NCI-H526 (cell line): ENCODE results near the gene RYR1.
"Not testable (repeated sequence)": the region's sequence is repeated elsewhere in the genome, so short reads cannot be mapped to it uniquely, and the experiment has no call there.

ENCODE experiments used
- DNase-seq, 2 experiments: peaks; one replicate each; lab custom pipeline; 2025; lab: John Stamatoyannopoulos, UW

Gene RYR1

DNA sequence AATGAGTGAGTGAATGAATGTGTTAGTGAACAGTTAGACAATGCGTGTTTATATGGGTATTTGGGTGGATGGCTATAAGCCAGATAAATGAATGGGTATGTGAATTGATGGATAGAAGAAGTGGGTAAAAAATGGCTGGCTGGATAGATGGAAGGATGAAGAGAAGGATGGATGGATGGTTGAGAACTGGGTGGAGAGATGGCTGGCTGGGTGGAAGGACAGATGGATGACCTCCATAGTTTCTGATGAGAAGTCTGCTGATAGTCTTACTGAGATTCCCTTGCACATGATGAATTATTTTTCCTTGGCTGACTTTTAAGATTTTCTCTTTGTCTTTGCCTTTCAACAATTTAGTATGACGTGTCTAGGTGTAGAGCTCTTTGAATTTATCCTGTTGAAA is 57.4 kb downstream of the RYR1 start:
- DNase-seq = no peak

DNA sequence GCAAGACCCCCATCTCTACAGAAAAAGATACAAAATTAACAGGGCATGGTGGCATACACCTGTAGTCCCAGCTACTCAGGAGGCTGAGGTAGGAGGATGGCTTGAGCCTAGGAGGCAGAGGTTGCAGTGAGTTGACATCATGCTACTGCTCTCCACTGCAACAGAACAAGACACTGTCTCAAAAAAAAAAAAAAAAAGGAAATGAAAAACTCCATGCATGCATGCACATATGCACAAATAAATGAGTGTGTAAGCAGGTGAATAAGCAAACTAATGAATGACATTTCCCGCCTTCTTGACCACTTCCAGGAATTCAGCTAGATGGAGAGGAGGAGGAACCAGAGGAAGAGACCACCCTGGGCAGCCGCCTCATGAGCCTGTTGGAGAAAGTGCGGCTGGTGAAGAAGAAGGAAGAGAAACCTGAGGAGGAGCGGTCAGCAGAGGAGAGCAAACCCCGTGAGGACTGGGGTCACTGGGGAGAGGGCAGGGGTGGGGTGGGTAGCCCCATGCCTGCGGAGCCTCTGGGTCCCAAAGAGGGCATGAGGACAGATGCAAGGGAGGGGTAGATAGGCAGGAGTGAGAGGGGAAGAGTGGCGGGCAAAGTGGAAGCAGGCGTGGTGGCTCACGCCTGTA is 58.8 kb downstream of the RYR1 start:
- no peak for DNase-seq

DNA sequence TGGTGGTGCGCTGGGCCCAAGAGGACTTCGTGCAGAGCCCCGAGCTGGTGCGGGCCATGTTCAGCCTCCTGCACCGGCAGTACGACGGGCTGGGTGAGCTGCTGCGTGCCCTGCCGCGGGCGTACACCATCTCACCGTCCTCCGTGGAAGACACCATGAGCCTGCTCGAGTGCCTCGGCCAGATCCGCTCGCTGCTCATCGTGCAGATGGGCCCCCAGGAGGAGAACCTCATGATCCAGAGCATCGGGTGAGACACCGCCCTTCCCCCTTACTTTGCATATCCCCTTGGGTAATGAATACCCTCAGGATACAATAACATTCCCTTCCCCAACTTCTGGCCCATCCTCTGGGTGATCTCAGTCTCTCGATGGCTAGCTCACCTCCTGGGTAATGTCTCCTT is 60.9 kb downstream of the RYR1 start:
- DNase-seq = peak in 1 of 2 experiments; percentile 69

DNA sequence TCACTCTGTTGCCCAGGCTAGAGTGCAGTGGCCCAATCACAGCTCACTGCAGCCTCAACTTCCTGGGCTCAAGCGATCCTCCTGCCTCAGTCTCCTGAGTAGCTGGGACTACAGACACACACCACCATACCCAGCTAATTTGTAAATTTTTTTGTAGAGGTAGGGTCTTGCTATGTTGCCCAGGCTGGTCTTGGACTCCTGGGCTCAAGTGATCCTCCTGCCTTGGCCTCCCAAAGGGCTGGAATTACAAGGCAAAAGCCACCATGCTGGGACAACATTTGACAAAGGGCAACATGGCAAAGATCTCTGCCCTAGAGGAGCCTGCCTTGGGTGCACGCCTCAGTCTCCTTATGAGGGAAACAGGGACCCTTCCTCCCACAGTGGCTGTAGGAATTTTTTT is 61.9 kb downstream of the RYR1 start:
- not testable (repeated sequence) for DNase-seq

DNA sequence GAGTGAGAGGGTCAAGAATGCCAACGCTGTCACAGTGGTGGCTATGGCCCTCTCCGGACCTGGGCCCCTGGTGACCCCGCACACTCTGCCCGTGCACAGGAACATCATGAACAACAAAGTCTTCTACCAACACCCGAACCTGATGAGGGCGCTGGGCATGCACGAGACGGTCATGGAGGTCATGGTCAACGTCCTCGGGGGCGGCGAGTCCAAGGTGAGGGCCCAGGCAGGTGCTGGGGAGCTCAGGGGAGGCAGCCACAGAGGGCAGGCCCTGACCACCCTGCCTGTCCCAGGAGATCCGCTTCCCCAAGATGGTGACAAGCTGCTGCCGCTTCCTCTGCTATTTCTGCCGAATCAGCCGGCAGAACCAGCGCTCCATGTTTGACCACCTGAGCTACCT is 62.6 kb downstream of the RYR1 start:
- no peak for DNase-seq

DNA sequence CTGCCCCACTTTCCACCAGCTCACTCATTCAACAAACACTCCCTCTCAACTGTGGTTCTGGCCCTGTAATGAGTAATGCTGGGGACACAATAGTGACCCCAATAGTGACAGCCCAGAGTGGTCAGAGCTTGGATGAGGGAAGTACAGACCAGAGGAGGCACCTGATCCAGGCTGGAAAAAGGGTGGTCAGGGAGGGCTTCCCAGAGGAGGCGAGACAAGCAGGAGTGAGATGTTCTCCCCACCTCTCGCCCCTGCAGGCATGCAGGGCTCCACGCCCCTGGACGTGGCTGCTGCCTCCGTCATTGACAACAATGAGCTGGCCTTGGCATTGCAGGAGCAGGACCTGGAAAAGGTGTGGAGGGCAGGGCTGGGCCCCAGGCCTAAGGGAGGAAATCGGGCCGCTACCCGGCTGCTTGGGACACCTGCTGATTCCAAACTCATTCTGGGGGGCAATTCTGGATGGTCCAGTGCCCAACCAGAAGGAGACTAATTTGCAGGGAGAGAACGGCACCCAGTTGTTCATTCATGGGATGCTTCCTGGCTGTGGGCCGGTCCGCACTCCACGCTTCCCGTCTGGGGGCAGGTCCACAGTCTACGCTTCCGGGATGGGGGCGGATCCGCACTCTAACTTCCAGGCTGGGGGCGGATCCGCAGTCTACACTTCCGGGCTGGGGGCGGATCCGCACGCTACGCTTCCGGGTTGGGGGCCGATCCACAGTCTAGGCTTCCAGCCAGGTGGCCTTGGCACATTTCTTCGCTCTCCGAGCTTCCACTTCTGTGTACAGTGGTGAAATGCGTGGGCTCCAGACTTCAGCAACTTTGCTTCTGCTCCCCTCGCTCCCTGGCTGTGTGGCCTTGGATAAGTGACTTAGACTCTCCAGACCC is 63.4 kb downstream of the RYR1 start:
- no peak for DNase-seq

DNA sequence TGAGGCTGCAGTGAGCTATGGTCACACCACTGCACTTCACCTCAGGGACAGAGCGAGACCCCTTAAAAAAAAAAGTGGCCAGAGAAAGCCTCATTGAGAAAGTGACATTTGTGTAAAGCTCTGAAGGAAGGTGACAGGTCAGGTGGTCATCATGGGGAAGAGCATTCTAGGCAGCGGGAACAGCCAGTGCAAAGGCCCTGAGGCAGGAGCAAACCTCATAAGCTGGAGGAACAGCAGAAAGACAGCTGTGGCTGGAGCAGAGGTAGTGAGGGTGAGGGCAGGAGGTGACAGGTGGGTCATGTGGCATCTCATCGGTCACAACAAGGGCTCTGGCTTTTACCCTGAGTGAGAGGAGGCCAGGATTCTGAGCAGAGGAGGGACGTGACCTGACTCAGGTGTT is 64.4 kb downstream of the RYR1 start:
- DNase-seq = no peak

DNA sequence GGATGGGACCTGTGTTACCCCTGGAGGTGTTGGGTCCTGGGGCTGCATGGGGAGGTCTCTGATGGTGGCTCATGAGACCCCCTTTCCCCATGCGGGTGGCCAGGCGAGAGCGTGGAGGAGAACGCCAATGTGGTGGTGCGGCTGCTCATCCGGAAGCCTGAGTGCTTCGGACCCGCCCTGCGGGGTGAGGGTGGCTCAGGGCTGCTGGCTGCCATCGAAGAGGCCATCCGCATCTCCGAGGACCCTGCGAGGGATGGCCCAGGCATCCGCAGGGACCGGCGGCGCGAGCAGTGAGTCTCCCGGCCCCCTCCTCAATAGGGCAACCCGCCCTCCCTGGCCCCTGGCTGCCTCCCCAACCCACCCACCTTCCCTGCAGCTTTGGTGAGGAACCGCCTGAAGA is 66.0 kb downstream of the RYR1 start:
- no peak for DNase-seq

DNA sequence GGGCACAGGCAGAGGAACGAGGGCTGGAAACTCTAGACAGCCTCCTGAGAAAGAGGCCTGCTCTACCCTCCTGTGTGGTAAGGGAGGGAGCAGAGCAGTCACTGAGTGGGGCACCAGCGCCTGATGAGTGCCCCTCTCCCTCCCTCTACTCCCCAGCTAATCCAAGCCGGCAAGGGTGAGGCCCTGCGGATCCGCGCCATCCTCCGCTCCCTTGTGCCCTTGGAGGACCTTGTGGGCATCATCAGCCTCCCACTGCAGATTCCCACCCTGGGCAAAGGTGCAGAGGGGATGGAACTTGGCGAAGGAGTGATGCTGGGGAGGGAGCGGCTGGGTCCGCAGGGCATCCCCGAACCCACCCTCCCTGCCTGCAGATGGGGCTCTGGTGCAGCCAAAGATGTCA is 67.0 kb downstream of the RYR1 start:
- no peak for DNase-seq

DNA sequence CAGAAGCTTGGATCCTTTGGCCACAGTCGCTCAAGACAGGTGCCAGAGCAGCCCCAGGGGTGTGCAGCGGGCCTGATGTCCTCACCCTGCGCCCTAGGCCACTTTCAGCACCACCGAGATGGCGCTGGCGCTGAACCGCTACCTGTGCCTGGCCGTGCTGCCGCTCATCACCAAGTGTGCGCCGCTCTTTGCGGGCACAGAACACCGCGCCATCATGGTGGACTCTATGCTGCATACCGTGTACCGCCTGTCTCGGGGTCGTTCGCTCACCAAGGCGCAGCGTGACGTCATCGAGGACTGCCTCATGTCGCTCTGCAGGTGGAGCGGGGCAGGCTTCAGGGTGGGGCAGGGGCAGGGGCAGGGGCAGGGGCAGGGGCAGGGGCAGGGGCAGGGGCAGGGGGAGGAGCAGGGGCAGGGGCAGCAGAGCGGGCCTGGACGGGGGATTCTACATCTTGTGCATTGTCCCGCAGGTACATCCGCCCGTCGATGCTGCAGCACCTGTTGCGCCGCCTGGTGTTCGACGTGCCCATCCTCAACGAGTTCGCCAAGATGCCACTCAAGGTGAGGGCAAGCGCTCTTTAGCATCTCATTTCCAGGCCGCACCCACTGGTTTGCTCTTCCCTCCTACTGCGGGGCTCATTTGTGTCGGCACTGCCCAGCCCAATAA is 69.1 kb downstream of the RYR1 start:
- DNase-seq = no peak

DNA sequence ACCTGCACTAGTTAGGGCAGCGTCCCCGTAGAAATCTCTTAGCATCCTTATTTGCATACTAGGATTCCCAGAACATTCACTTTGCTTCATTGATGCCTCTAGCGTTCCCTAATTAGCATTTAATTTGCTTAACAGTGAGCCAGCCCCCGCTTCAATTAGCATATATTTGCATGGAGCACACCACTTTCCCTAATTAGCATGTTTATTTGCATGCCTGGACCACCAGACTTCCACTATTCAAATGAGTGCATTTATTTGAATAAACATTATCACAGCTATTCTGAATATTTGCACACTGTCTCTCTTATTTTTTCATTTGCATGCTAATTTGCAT is 69.6 kb downstream of the RYR1 start:
- DNase-seq = peak; percentile 79 to 89

DNA sequence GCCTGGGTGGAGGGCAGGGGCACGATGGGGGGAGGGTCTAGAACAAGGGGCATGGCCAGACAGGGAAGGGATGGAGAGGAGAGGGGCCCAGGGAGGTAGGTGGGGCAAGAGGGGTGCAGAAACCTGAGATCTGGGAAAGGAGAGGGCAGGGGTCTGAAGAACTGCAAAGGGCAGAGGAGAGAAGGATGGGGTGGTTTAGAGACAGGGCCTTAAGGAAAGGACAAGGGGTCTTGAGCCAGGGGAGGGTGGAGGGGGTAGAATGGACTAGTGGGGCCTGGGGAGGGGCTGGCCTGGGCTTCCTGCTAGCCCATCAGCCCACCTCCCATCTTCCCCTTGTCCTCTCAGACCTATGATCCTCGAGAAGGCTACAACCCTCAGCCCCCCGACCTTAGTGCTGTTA is 72.5 kb downstream of the RYR1 start:
- DNase-seq = no peak

DNA sequence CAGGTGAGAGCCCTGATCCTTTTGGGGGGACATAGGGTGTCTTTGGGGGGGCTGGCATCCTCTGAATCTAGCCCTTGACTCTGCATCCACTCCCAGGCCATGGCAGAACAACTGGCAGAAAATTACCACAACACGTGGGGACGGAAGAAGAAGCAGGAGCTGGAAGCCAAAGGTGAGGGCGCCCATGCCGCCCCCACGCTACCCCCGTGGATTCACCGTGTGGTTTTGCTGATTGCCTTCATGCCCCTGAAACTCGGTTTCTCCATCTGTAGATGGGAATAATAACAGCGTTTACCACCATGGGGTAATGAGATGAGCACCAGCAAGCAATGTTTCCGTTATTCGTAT is 72.9 kb downstream of the RYR1 start:
- no peak for DNase-seq

DNA sequence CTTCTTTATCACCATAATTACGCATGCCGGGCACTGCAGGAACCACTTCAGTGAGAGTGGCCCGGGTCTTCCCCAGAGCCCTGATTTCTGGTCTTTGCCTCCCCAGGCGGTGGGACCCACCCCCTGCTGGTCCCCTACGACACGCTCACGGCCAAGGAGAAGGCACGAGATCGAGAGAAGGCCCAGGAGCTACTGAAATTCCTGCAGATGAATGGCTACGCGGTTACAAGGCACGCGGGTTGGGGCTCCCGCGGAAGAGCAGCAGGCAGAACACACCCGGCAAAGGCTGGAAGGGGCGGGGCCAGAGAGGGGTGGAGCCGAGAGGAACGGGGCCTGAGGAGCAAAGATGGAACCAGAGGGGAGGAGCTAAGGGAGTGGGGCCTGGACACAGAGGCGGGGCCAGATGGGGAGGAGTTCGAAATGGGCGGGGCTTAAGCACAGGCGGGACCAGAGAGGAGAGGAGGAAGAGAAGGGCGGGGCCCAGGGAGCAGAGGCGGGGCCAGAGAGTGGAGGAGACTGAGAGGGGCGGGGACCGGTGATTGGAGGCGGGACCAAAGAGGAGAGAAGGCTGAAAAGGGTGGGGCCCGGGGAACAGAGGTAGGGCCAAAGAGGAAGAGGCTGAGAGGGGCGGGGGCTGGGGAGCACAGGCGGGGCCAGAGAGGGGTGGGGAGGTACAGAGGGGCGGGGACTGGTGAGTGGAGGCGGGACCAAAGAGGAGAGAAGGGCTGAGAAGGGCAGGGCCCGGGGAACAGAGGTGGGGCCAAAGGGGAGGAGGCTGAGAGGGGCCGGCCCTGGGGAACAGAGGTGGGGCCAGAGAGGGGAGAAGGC is 73.4 kb downstream of the RYR1 start:
- peak; percentile 93 to 97 for DNase-seq

DNA sequence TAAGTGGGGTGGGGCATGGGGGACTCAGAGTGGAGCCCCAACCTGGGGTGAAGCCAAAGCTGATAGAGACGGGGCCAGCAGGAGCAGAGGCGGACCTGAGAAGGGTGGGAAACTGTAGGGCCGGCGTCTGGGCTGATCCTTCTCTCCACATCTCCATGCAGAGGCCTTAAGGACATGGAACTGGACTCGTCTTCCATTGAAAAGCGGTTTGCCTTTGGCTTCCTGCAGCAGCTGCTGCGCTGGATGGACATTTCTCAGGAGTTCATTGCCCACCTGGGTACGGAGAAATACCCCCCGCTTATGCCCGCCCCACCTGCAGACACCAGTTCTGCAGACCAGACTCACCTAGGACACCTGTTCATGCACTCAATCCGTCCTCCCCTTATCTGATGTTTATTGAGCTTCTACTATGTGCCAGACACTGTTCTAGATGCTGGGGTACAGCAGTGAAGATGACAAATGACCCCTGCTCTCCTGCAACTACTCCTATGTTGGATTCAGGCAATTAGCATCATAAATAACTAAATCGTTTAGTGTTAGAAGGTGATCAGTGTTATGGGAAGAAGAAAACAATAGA is 74.1 kb downstream of the RYR1 start:
- no peak for DNase-seq

DNA sequence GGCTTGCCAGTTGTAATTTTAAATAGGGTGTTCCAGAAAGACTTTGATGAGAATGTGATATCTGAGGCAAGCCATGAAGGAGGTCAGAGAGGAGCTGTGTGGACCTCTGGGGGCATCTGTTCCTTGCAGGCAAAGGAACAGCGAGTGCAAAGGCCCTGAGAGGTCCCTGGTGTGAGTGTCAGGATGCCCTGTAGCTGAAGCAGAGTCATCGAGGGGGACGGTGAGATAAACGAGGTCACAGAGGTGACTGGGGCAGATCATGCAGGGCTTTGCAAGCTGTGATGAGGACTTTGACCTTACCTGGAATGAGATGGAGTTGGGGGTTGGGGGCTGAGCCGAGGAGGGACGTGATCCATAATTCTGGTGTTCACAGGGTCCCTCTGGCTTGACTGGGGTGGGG is 75.0 kb downstream of the RYR1 start:
- DNase-seq = no peak

DNA sequence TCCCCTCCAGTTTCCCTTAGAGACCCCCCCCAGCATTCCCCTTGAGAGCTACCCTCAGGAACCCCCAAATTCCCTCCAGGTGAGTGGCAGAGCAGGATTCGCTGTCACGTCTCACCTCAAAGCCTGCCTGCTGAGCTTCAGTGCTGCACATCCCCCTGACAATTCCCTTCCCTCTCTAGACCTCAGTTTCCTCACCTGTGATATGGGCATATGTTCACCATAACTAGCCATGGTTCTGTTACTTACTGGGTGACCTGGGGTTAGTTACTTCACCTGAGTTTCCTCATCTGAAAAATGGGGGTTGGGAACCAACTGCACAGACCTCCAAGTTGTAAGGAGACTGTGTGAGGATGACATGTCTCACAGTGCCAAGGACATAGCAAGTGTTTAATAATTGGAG is 75.5 kb downstream of the RYR1 start:
- DNase-seq = no peak

DNA sequence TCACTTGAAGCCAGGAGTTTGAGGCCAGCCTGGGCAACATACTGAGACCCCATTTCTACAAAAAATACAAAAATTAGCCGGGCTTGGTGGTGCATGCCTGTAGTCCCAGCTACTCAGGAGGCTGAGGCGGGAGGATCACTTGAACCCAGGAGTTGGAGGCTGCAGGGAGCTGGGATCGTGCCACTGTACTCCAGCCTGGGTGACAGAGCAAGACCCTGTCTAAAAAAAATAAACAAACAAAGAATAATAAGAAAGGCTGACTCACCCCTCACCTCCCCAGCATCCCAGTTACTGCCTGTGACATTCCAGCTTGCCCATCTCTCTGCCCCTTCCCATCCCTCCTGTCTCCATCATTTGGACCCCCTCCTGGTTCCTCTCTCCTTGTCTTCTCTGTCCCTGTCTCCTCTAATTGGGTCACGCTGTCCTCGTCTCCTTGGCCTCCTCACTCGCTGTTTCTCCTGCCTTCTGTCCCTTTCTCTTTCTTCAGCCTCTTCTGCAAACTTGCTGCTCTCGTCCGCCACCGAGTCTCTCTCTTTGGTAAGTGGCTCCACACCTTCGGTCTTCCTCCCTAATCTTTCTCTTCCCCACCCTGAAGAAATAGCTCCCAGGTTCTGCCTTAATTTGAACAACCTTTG is 77.7 kb downstream of the RYR1 start:
- no peak for DNase-seq

DNA sequence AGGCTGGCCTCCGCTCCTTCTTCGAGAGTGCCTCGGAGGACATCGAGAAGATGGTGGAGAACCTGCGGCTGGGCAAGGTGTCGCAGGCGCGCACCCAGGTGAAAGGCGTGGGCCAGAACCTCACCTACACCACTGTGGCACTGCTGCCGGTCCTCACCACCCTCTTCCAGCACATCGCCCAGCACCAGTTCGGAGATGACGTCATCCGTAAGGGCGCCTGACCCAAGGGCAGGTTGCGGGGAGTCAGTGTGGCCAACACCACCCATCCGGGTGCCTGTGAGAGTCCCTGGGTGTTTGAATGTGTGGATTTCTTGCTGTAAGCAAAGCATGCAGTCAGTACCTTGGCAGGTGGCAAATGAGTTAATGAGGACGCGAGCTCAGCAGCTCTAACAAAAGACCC is 78.8 kb downstream of the RYR1 start:
- DNase-seq = no peak

DNA sequence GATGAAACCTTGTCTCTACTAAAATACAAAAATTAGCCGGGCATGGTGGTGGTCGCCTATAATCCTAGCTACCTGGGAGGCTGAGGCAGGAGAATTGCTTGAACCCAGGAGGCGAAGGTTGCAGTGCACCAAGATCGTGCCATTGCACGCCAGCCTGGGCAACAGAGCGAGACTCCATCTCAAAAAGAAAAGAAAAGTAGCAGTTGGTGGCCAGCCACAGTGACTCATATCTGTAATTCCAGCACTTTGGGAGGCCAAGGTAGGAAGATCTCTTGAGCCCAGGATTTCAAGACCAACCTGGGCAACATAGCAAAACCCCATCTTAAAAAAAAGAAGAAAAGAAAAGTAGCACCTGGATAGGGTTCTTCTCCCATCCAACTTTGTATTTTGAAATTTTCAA is 79.7 kb downstream of the RYR1 start:
- DNase-seq = not testable (repeated sequence)

DNA sequence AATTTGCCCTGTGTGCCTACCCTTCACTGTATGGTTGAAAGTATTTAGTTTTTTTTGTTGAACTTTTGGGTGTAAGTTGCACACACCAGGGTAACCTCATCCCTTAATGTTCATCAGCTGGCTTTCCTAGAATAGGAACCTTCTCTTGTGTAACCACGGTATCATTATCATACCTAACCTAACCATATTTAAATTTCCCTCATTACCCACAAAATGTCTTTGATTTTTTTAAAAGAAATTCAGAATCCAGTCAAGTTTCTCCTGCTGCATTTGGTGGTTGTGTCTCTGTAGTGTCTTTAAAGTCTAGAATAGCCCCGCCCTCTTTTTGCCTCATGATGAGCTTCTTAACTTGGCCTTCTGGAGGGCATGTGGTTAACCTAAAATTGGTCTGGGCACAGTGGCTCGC is 80.3 kb downstream of the RYR1 start:
- DNase-seq = no peak
